Spleen (tissue), 7 donors: Measurements from ENCODE around the gene FBXO21.
"Not testable (repeated sequence)": the region's sequence is repeated elsewhere in the genome, so short reads cannot be mapped to it uniquely, and the experiment has no call there.

Source experiments
- POLR2A ChIP-seq, 3 donors: fragments of 450-650 bp; IDR thresholded peaks; one replicate each; pipeline ENCODE4 v1.5.1; 2017; ENCODE audit warnings: antibody characterized with exemption in 3 of 3, mild to moderate bottlenecking in 1 of 3
- POLR2AphosphoS5 ChIP-seq, 3 donors: sonication (generic); formaldehyde crosslinking; IDR thresholded peaks; one replicate each; pipeline ENCODE4 v1.5.1; 2017; ENCODE audit warnings: antibody characterized with exemption in 3 of 3
- TF ChIP-seq, protein P1 (sequence below), 11 experiments: fragments of 200-600 bp in 7 of 11; fragments of 450-650 bp in 4 of 11; sonication (generic) in 4 of 11; IDR thresholded peaks in 8 of 11; conservative IDR thresholded peaks in 3 of 11; 1 replicate in 7 of 11; 2 replicates in 4 of 11; pipeline versions ENCODE4 v1.4.0 to v1.8.0; 2016 to 2021; ENCODE audit warnings: antibody characterized with exemption in 11 of 11, inconsistent platforms in 4 of 11, mild to moderate bottlenecking in 1 of 11
- donor health status: DM: no; HTN: no; CAD: no; lungs with moderate emphysema.
- donor health status: DM: no; HTN: no; CAD: no.
- donor health status: DM: no; HTN: no; CAD: no.

DNA sequence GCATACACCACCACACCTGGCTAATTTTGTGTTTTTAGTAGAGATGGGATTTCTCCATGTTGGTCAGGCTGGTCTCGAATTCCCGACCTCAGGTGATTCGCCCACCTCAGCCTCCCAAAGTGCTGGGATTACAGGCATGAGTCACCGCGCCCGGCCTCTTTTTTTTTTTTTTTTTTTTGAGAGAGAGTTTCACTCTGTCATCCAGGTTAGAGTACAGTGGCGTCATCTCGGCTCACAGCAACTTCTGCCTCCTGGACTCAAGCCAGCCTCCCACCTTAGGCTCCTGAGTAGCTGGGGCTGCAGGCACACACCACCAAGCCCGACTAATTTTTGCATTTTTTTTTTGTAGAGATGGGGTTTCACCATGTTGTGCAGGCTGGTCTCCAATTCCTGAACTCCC lies 4.8 kb upstream of the FBXO21 start:
- TF ChIP-seq, protein P1, sequence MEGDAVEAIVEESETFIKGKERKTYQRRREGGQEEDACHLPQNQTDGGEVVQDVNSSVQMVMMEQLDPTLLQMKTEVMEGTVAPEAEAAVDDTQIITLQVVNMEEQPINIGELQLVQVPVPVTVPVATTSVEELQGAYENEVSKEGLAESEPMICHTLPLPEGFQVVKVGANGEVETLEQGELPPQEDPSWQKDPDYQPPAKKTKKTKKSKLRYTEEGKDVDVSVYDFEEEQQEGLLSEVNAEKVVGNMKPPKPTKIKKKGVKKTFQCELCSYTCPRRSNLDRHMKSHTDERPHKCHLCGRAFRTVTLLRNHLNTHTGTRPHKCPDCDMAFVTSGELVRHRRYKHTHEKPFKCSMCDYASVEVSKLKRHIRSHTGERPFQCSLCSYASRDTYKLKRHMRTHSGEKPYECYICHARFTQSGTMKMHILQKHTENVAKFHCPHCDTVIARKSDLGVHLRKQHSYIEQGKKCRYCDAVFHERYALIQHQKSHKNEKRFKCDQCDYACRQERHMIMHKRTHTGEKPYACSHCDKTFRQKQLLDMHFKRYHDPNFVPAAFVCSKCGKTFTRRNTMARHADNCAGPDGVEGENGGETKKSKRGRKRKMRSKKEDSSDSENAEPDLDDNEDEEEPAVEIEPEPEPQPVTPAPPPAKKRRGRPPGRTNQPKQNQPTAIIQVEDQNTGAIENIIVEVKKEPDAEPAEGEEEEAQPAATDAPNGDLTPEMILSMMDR (IDR thresholded peaks at IDR 0.05 in 8 of 11, conservative IDR thresholded peaks at IDR 0.05 in 3 of 11): not testable (repeated sequence)
- not testable (repeated sequence) for TF ChIP-seq POLR2A, POLR2AphosphoS5 (IDR thresholded peaks at IDR 0.05)
